T-helper 1 cell treated with Interleukin-12 subunit alpha and Interleukin-12 subunit beta and Interleukin-4 antibody, amounts not matched to agents 30 μg/mL and 1 μg/mL, for 36 hours (primary cell): ENCODE data around the gene HDAC6.
"Not testable (repeated sequence)": the region's sequence is repeated elsewhere in the genome, so short reads cannot be mapped to it uniquely, and the experiment has no call there.

Experiments
- H3K27ac Mint-ChIP-seq: one replicate; pipeline ENCODE4 v1.8.0; 2021; ENCODE audit warnings: mild to moderate bottlenecking, mixed read lengths
- H3K27me3 Mint-ChIP-seq: one replicate; pipeline ENCODE4 v1.8.0; 2021; ENCODE audit warnings: low read depth, mixed read lengths
- H3K36me3 Mint-ChIP-seq: one replicate; pipeline ENCODE4 v1.8.0; 2021; ENCODE audit warnings: low read depth, mixed read lengths
- H3K4me1 Mint-ChIP-seq: one replicate; pipeline ENCODE4 v1.8.0; 2021; ENCODE audit warnings: low read depth, mixed read lengths
- H3K4me3 Mint-ChIP-seq: one replicate; pipeline ENCODE4 v1.8.0; 2021; ENCODE audit warnings: mild to moderate bottlenecking, moderate library complexity, mixed read lengths
- H3K9me3 Mint-ChIP-seq: one replicate; pipeline ENCODE4 v1.8.0; 2021; ENCODE audit warnings: mixed read lengths

The HDAC6 gene

DNA sequence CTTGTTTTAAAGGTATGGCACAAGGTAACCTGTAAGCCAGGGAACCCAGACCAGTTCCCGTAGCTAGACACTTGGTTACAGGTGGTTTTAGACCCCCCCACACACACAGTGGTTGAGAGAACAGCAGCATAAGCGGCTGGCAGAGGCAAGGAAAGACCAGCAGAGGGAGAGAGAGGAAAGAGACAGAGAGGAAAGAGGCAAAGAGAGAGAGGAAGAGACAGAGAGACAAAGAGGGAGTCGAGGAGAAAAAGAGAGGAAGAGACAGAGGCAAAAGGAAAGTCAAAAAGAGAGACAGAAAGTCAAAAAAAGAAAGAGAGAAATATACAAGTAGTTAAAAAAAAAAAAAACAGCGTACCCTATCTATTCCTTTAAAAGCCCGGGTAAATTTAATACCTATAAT, 53.0 kb downstream of the HDAC6 start:
- H3K4me1 Mint-ChIP-seq = peaks cover 5% of the 10 kb centered on the region
- peaks cover 17% of the 10 kb centered on the region for H3K27me3 Mint-ChIP-seq
- no peak overlapping the region for H3K27ac Mint-ChIP-seq
- no peaks in the 10 kb centered on the region for H3K9me3 Mint-ChIP-seq
- H3K4me3 Mint-ChIP-seq = no peak overlapping the region
- no peaks in the 10 kb centered on the region for H3K36me3 Mint-ChIP-seq

DNA sequence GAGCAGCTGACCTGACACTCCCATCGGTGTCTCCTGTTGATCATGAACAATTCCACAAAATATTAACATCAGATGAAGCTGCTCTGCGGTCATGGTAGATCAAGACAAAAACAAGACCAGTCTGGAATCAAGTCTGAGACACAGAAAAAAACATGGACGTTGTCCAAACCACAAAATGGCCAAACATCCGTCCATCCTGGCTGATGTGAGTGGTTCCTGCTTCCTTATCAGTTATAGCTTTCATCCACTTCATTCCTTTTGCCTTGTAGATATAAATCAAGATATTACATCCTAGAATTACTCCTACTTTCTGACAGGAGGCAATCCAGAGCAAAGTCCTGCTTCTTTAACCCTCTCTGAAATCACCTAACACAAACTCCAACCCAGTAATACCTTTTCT, 62.3 kb downstream of the HDAC6 start:
- Mint-ChIP-seq H3K9me3 (no peaks in the 10 kb centered on the region), H3K27me3 (peaks cover 6% of the 10 kb centered on the region), H3K4me1 (no peaks in the 10 kb centered on the region), H3K4me3 (no peak overlapping the region), H3K36me3 (no peaks in the 10 kb centered on the region), H3K27ac (no peak overlapping the region)

DNA sequence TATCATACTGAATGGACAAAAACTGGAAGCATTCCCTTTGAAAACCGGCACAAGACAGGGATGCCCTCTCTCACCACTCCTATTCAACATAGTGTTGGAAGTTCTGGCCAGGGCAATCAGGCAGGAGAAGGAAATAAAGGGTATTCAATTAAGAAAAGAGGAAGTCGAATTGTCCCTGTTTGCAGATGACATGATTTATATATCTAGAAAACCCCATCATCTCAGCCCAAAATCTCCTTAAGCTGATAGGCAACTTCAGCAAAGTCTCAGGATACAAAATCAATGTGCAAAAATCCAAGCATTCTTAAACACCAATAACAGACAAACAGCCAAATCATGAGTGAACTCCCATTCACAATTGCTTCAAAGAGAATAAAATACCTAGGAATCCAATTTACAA, 70.2 kb downstream of the HDAC6 start:
- H3K27ac Mint-ChIP-seq, H3K36me3 Mint-ChIP-seq, H3K4me3 Mint-ChIP-seq, H3K4me1 Mint-ChIP-seq, H3K9me3 Mint-ChIP-seq, H3K27me3 Mint-ChIP-seq: not testable (repeated sequence)
